Measurements from ENCODE around the gene FBXL7. TPM values are rescaled to one million over a fixed set of nuclear protein-coding genes. Genes with fewer than 3 reads are reported as not detected.

Gene FBXL7
- total and polyA plus RNA-seq, 5 donors: 10.2 to 22.2 (median 17.9) TPM

DNA sequence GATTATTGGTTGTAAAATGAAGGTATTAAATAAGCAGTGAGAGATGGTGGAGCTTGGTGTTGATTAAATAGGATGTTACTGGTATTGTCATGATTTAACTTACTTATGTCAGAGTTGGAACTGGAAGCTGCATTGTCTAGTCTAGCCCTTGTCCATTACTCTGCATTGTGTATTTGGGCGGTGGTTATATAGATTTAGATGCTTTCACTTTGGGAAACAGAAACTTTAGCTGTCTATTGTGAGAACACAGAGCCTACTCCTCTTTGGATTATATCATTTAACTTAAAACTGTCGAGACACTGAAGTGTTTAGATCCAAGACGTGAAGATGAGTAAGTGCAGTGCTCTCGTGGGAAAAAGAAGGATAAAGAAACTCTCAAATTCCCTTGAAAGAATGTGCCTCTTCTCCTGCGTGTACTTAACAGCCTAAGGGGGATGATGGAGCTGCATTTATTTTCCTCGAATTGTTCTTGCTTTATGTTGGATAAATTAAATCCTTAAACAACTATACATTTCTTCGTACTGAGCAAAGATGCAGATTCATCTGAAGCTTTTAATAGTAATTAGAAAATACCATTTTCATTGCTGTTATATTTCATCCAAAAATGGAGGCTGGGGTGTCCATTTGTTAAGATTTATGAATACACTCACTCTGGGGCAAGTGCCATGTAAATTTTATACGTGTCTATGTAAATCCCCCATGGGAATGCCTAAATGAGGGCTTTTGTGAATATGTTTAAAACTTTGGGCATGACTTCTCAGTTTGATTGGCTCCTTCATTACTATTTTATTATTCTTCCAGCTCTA is 21.6 kb downstream of the FBXL7 start:
- DNase-seq (no peak), ATAC-seq (no peak)
- Histone ChIP-seq H3K4me1 (ENCODE audit: control insufficient read depth, insufficient read depth, low read length) (peaks cover 17% of the 10 kb centered on the region), H3K4me3 (ENCODE audit: low read length) (peak overlapping the region; percentile 32), H3K27ac (ENCODE audit: low read length) (no peak overlapping the region), H3K27me3 (ENCODE audit: control insufficient read depth, insufficient read depth) (no peaks in the 10 kb centered on the region), H3K9me3 (ENCODE audit: control insufficient read depth, low read length) (no peaks in the 10 kb centered on the region)
- WGBS: 48% methylated on average over 8 of the region's 8 CpGs
- intact Hi-C loops (cut with DNase I): no loop called here

DNA sequence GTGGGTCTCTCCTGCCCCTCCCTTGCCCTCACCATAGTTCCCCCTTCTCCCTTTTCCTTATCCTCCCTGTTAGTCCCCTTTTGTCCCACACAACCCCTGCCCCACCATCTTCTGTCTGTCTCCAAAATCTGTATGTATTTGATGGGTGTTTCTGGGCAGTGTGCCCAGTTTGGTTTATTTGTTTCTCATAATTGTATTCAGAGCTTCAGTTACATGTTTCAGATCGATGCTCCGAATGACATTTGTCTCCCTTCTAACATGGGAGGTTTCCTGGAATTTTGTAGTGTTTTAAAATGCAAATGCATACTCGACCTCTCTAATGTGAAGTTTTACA is 22.2 kb downstream of the FBXL7 start:
- Histone ChIP-seq H3K27ac (ENCODE audit: low read length) (no peak overlapping the region), H3K4me3 (ENCODE audit: low read length) (no peak overlapping the region), H3K4me1 (ENCODE audit: control insufficient read depth, insufficient read depth, low read length) (peaks cover 17% of the 10 kb centered on the region), H3K27me3 (ENCODE audit: control insufficient read depth, insufficient read depth) (no peaks in the 10 kb centered on the region), H3K9me3 (ENCODE audit: control insufficient read depth, low read length) (no peaks in the 10 kb centered on the region)
- ATAC-seq (no peak), DNase-seq (no peak)
- intact Hi-C loops (cut with DNase I): no loop called here
- 34% methylated on average over 3 of the region's 3 CpGs for WGBS

DNA sequence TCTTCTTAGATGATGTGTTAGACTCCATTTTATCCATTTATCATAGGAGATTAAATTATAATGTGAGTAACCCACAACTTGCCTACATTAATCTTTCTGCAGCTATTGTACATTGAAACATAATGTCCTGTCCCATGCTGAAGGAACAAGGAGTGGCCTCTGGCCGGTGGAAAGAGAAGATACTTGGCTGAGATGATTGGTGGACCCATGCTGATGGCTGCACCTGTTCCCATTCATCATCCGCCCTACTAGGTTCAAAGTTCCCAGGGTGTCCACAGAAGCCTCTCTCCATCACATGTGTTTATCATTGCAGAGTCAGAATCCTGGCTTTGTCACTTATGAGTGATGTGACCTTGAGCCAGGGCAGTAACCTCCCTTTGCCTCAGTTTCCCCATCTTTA is 24.7 kb downstream of the FBXL7 start:
- H3K27me3 ChIP-seq (ENCODE audit: control insufficient read depth, insufficient read depth): no peaks in the 10 kb centered on the region
- H3K9me3 ChIP-seq (ENCODE audit: control insufficient read depth, low read length): no peaks in the 10 kb centered on the region
- no peak overlapping the region for H3K4me3 ChIP-seq (ENCODE audit: low read length)
- peaks cover 15% of the 10 kb centered on the region for H3K4me1 ChIP-seq (ENCODE audit: control insufficient read depth, insufficient read depth, low read length)
- DNase-seq: no peak
- H3K27ac ChIP-seq (ENCODE audit: low read length): no peak overlapping the region
- intact Hi-C loops (cut with DNase I): no loop called here
- ATAC-seq: no peak
- 96% methylated on average over 2 of the region's 2 CpGs for WGBS

DNA sequence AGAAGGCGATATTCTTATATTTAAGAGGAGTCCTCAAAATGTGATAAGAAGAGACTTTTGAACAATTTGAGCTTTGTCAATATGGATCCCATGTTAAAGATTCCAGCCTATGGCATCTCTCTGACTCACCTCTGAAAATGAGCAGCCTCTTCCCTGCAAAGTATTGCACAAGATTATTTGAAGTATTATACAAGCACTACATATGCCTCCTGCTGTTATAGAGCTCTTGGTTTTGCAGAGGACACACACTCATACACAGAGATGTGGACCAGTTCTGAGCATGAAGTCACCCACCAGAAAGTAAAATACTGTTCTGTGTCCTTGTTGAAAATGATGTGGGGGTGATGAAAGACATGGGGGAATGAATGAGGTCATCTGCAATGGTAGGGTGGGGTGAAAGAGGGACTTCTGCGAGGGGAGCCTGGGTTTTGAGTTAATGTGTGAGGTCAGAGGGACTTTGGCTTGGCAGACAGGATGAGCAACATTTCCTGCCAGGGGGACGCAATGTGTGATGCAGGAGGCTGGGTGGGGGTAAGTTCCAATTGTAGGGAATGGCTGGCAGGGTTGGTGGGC is 25.8 kb downstream of the FBXL7 start:
- WGBS: 74% methylated on average over 3 of the region's 3 CpGs
- Histone ChIP-seq H3K9me3 (ENCODE audit: control insufficient read depth, low read length) (no peaks in the 10 kb centered on the region), H3K27ac (ENCODE audit: low read length) (no peak overlapping the region), H3K27me3 (ENCODE audit: control insufficient read depth, insufficient read depth) (no peaks in the 10 kb centered on the region), H3K4me3 (ENCODE audit: low read length) (no peak overlapping the region), H3K4me1 (ENCODE audit: control insufficient read depth, insufficient read depth, low read length) (peaks cover 17% of the 10 kb centered on the region)
- DNase-seq (no peak), ATAC-seq (no peak)
- intact Hi-C loops (cut with DNase I): no loop called here

DNA sequence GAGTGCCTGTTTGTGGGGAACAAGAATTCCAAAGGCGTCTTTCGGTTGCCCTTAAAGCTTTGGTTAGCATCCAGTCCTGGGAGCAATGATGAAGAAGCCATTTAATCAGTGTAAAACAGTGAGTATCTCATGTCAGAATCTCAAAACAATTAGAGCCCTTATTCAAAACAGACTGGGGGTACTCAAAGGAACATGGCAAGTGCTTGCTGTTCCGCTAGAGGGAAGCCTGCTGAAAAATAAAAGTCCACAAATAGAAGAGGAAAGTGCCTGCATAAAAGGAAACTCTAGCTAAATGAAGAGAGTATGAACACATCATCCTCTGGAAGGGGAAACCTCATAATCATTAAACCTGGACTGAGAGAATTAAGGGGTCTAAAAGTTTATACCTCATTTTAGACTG is 26.4 kb downstream of the FBXL7 start:
- ATAC-seq (no peak), DNase-seq (no peak)
- Histone ChIP-seq H3K4me3 (ENCODE audit: low read length) (no peak overlapping the region), H3K4me1 (ENCODE audit: control insufficient read depth, insufficient read depth, low read length) (peaks cover 16% of the 10 kb centered on the region), H3K27ac (ENCODE audit: low read length) (no peak overlapping the region), H3K27me3 (ENCODE audit: control insufficient read depth, insufficient read depth) (no peaks in the 10 kb centered on the region), H3K9me3 (ENCODE audit: control insufficient read depth, low read length) (no peaks in the 10 kb centered on the region)
- WGBS: 95% methylated on average over 3 of the region's 3 CpGs
- intact Hi-C loops (cut with DNase I): no loop called here

DNA sequence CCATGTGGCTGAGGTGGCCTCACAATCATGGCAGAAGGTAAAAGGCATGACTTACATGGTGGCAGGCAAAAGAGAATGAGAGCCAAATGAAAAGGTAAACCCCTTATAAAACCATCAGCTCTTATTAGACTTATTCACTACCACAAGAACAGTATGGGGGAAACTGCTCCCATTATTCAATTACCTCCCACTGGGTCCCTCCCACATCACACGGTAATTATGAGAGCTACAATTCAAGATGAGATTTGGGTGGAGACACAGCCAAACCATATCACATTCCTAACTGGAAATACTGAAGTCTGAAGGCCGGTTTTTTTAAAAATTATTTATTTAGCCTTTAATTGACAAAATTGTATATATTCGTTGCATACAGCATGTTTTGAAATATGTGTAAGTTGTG is 28.5 kb downstream of the FBXL7 start:
- DNase-seq: no peak
- ATAC-seq: no peak
- Histone ChIP-seq H3K4me3 (ENCODE audit: low read length) (no peak overlapping the region), H3K27ac (ENCODE audit: low read length) (no peak overlapping the region), H3K9me3 (ENCODE audit: control insufficient read depth, low read length) (no peaks in the 10 kb centered on the region), H3K4me1 (ENCODE audit: control insufficient read depth, insufficient read depth, low read length) (peaks cover 17% of the 10 kb centered on the region), H3K27me3 (ENCODE audit: control insufficient read depth, insufficient read depth) (no peaks in the 10 kb centered on the region)
- WGBS: 91% methylated on average over 3 of the region's 3 CpGs
- intact Hi-C loops (cut with DNase I): no loop called here

DNA sequence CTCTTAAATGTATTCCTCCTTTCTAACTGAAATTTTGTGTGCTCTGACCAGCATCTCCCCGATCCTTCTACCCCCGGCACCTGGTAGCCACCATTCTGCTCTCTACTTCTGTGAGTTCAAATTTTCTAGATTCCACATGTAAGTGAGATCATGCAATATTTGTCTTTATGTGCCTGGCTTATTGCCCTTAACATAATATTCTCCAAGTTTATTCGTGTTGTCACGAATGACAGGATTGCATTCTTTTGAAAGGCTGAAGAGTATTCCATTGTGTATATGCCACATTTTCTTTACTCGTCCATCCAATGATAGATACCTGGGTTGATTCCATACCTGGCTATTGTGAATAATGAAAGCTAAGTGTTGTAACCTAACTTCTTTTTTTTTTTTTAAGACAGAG is 29.0 kb downstream of the FBXL7 start:
- intact Hi-C loops (cut with DNase I): no loop called here
- no peak for DNase-seq
- Histone ChIP-seq H3K27ac (ENCODE audit: low read length) (no peak overlapping the region), H3K4me1 (ENCODE audit: control insufficient read depth, insufficient read depth, low read length) (peaks cover 17% of the 10 kb centered on the region), H3K27me3 (ENCODE audit: control insufficient read depth, insufficient read depth) (no peaks in the 10 kb centered on the region), H3K4me3 (ENCODE audit: low read length) (no peak overlapping the region), H3K9me3 (ENCODE audit: control insufficient read depth, low read length) (no peaks in the 10 kb centered on the region)
- WGBS: 88% methylated on average over 5 of the region's 5 CpGs
- ATAC-seq: no peak

DNA sequence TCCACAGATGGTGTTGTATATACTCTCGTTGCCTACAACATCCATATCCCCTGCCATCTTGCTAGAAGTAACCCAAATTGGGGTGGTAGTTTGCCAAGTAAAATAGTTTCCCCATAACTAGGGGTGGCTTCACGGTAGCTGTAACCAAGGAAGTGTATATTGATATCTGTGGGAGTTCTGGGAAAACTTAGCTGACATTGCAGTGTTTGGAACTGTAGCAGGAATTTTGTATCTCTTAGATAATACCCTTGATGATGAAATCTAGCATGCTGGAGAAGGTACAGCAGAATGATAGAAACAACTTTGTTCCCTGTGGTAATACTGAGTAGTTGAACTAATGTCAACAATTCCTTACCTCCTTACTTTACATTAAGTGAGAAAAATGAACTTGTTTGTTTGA is 29.8 kb downstream of the FBXL7 start:
- Histone ChIP-seq H3K4me1 (ENCODE audit: control insufficient read depth, insufficient read depth, low read length) (peaks cover 15% of the 10 kb centered on the region), H3K4me3 (ENCODE audit: low read length) (no peak overlapping the region), H3K27ac (ENCODE audit: low read length) (no peak overlapping the region), H3K9me3 (ENCODE audit: control insufficient read depth, low read length) (no peaks in the 10 kb centered on the region), H3K27me3 (ENCODE audit: control insufficient read depth, insufficient read depth) (no peaks in the 10 kb centered on the region)
- 59% methylated on average over 2 of the region's 2 CpGs for WGBS
- no peak for DNase-seq
- no peak for ATAC-seq
- intact Hi-C loops (cut with DNase I): no loop called here

DNA sequence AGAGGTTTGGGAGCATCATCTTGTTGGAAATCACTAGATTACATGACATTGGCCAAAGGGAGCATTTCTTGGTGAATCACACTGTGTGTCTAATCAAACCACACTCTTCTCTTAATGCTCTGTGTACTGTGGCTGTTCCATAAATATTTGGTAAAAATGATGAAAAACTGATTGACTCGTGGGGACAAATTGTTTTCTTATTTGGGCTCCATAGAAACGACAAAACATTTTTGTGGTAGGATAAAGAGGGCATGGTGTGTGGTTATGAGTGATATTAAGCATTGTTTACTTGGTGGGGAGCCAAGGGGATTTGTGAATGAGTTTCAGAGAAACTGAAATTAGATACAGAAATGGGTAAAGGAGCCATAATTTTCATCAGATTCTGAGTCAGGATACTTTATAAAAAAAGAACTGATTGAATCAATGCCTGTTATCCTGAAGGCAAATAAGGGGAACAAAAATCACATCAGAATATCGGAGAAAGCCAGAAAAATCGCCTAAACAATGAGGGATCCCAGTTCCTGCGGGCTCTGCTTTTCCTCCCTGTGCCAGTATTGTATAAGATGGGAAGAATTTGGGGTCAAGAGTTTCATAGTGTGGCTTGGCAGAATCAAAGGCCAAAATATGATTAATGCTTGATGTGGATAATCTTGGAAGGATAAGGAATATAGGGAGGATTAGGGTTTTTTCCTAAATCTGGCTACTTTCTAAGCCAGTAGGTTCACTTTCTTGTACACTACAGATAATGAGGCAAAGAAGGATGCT is 33.3 kb downstream of the FBXL7 start:
- H3K27me3 ChIP-seq (ENCODE audit: control insufficient read depth, insufficient read depth): no peaks in the 10 kb centered on the region
- intact Hi-C loops (cut with DNase I): no loop called here
- 52% methylated on average over 5 of the region's 5 CpGs for WGBS
- ATAC-seq (peak in 1 of 2 donors; percentile 32), DNase-seq (no peak)
- H3K4me3 ChIP-seq (ENCODE audit: low read length): no peak overlapping the region
- no peak overlapping the region for H3K27ac ChIP-seq (ENCODE audit: low read length)
- H3K9me3 ChIP-seq (ENCODE audit: control insufficient read depth, low read length): no peaks in the 10 kb centered on the region
- peaks cover 10% of the 10 kb centered on the region for H3K4me1 ChIP-seq (ENCODE audit: control insufficient read depth, insufficient read depth, low read length)

DNA sequence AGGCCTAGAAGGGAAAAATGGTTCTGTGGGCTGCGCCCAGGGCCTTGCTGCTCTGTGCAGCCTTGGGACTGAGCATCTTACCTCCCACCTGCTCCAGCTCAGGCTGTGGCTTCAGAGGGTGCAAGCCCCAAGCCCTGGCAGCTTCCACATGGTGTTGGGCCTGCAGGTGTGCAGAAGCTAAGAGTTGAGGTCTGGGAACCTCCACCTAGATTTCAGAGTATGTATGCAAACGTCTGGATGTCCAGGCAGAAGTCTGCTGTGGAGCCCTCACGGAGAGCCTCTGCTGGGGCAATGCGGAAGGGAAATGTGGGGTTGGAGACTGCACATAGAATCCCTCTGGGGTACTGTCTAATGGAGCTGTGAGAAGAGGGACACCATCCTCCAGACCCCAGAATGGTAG is 36.0 kb downstream of the FBXL7 start:
- H3K27ac ChIP-seq (ENCODE audit: low read length): no peak overlapping the region
- intact Hi-C loops (cut with DNase I): no loop called here
- H3K27me3 ChIP-seq (ENCODE audit: control insufficient read depth, insufficient read depth): no peaks in the 10 kb centered on the region
- no peak for DNase-seq
- no peaks in the 10 kb centered on the region for H3K9me3 ChIP-seq (ENCODE audit: control insufficient read depth, low read length)
- no peak overlapping the region for H3K4me3 ChIP-seq (ENCODE audit: low read length)
- 97% methylated on average over 4 of the region's 4 CpGs for WGBS
- no peak for ATAC-seq
- H3K4me1 ChIP-seq (ENCODE audit: control insufficient read depth, insufficient read depth, low read length): peaks cover 8% of the 10 kb centered on the region

DNA sequence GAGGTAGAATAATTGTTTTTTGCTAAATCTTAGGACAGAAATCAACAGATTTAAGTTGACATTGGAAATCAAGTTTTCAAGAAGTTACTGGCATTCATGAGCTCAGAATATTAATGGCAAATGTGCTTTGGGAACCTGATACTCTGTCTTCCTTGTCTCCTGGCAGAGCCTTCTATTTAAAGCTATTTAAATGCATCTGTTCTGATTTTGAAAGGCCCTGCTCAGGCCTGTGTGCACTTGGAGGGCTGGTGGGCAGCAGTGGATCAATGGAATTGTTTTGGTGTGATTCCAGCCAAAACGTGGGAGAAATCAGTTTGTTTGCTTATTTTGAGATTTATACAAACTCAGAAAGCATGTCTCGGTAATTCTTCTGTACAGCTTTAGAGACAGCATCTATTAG is 38.5 kb downstream of the FBXL7 start:
- Histone ChIP-seq H3K9me3 (ENCODE audit: control insufficient read depth, low read length) (no peaks in the 10 kb centered on the region), H3K4me3 (ENCODE audit: low read length) (no peak overlapping the region), H3K27ac (ENCODE audit: low read length) (no peak overlapping the region), H3K27me3 (ENCODE audit: control insufficient read depth, insufficient read depth) (no peaks in the 10 kb centered on the region), H3K4me1 (ENCODE audit: control insufficient read depth, insufficient read depth, low read length) (peaks cover 7% of the 10 kb centered on the region)
- no peak for DNase-seq
- WGBS: 44% methylated on average over 2 of the region's 2 CpGs
- ATAC-seq: no peak
- intact Hi-C loops (cut with DNase I): no loop called here

All from right cardiac atrium (tissue), 5 donors.